Upper lobe of left lung (tissue), 6 donors: ENCODE data around the gene GJE1. TPM values are rescaled to one million over a fixed set of nuclear protein-coding genes. Genes with fewer than 3 reads are reported as not detected.

Experiments used
- ATAC-seq, 2 donors: fragments of 200-7000 bp; cut with Tn5 transposase; one replicate each; pipeline ENCODE4 v1.9.1; 2022; ENCODE audit warnings: mild to moderate bottlenecking in 2 of 2, moderate library complexity in 2 of 2; ENCODE audit not compliant: low FRiP score in 2 of 2
- DNase-seq, 2 donors: peaks; one replicate each; pipeline ENCODE4 v3.0.0-alpha.2; 2019 to 2020
- H3K27ac ChIP-seq, 4 donors: fragments of 200-600 bp; sonication (generic); one replicate each; pipeline ENCODE4 v1.5.1; 2016 to 2019
- H3K27me3 ChIP-seq, 4 donors: fragments of 200-600 bp; sonication (generic); one replicate each; pipeline ENCODE4 v1.5.1; 2017 to 2019
- H3K36me3 ChIP-seq, 4 donors: fragments of 200-600 bp; sonication (generic); one replicate each; pipeline ENCODE4 v1.5.1; 2016 to 2019
- H3K4me1 ChIP-seq, 4 donors: fragments of 200-600 bp; sonication (generic); one replicate each; pipeline ENCODE4 v1.5.1; 2018 to 2019
- H3K4me3 ChIP-seq, 4 donors: fragments of 200-600 bp; sonication (generic); one replicate each; pipeline ENCODE4 v1.5.1; 2017 to 2019; ENCODE audit warnings: mild to moderate bottlenecking in 2 of 4, moderate library complexity in 1 of 4
- H3K9me3 ChIP-seq, 4 donors: fragments of 200-600 bp; sonication (generic); one replicate each; pipeline ENCODE4 v1.5.1; 2018 to 2019
- CTCF ChIP-seq, 6 experiments: fragments of 450-650 bp in 4 of 6; fragments of 200-600 bp in 2 of 6; sonication (generic) in 2 of 6; IDR thresholded peaks; one replicate each; pipeline ENCODE4 v1.5.1; 2016 to 2019; ENCODE audit warnings: antibody characterized with exemption in 6 of 6
- EP300 ChIP-seq, 4 donors: sonication (generic); formaldehyde crosslinking; IDR thresholded peaks; one replicate each; pipeline ENCODE4 v1.5.1; 2017; ENCODE audit warnings: antibody characterized with exemption in 4 of 4, control low read depth in 2 of 4
- POLR2A ChIP-seq, 4 donors: fragments of 450-650 bp; IDR thresholded peaks; one replicate each; pipeline ENCODE4 v1.5.1; 2016 to 2017; ENCODE audit warnings: antibody characterized with exemption in 4 of 4, mild to moderate bottlenecking in 2 of 4
- POLR2AphosphoS5 ChIP-seq, 2 donors: sonication (generic); formaldehyde crosslinking; IDR thresholded peaks; one replicate each; pipeline ENCODE4 v1.5.1; 2017; ENCODE audit warnings: antibody characterized with exemption in 2 of 2
- WGBS, 2 donors: methylation state at CpG; one replicate each; pipeline ENCODE4 v1.1.5; 2017 to 2018; 5-methylcytosine and 5-hydroxymethylcytosine counted together
- total RNA-seq, 6 donors: library from RNA; depleted of rRNA in 4 of 6; stranded (reverse); fragments of >200 nt in 4 of 6; gene quantifications; one replicate each; pipeline versions ENCODE4 v1.1.0 to v1.2.1, GENCODE V29; 2016 to 2021
- donor health status: DM: no; HTN: no; CAD: no; lungs with moderate emphysema.
- donor health status: DM: no; HTN: yes; CAD: no; lungs with severe emphysema.

The GJE1 gene
- total RNA-seq, 6 donors from 2014 or later = not detected

DNA sequence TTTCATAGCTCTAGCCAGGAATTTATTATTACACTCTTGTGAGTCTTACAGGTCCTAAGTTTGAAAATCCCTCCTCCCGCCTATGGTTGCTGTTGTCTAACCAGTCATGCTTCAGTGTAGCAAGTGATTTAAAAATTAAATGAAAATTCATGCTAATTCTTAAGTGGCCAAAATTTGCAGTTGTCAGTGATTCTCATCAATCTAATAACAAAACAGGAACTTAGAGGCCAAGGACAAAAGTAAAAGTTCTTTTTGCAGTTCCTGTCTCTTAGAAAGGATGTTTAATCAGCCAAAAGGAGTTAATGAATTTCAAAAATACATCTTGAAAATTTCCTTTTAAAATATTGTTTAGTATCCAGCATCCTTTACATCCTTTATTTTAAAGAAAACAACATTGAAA, 50.6 kb downstream of the GJE1 start:
- DNase-seq = no peak
- no peak overlapping the region for H3K4me3 ChIP-seq
- ATAC-seq = no peak
- H3K27me3 ChIP-seq = no peaks in the 10 kb centered on the region
- 87 to 91% methylated on average over 1 of the region's 1 CpG for WGBS, 2 donors
- H3K27ac ChIP-seq = no peak overlapping the region
- H3K9me3 ChIP-seq = peaks cover 0 to 2% (median 0%) of the 10 kb centered on the region in 4 donors
- H3K4me1 ChIP-seq = peaks cover 0 to 12% (median 5%) of the 10 kb centered on the region in 4 donors
- no peak for TF ChIP-seq POLR2A (IDR thresholded peaks at IDR 0.05)
- no peak for TF ChIP-seq POLR2AphosphoS5 (IDR thresholded peaks at IDR 0.05)
- no peak for TF ChIP-seq EP300 (IDR thresholded peaks at IDR 0.05)
- TF ChIP-seq CTCF (IDR thresholded peaks at IDR 0.05) = no peak
- peaks cover 0 to 3% (median 0%) of the 10 kb centered on the region in 4 donors for H3K36me3 ChIP-seq

- no peak for DNase-seq
- no peak for ATAC-seq
- TF ChIP-seq EP300 (IDR thresholded peaks at IDR 0.05) (peak in 1 of 4 donors; percentile 47), CTCF (IDR thresholded peaks at IDR 0.05) (no peak), POLR2A (IDR thresholded peaks at IDR 0.05) (no peak), POLR2AphosphoS5 (IDR thresholded peaks at IDR 0.05) (peak in 1 of 2 donors; percentile 30)
- Histone ChIP-seq H3K27me3 (no peaks in the 10 kb centered on the region), H3K4me1 (peaks cover 0 to 12% (median 5%) of the 10 kb centered on the region in 4 donors), H3K9me3 (no peaks in the 10 kb centered on the region), H3K4me3 (no peak overlapping the region), H3K27ac (no peak overlapping the region), H3K36me3 (peaks cover 0 to 2% (median 0%) of the 10 kb centered on the region in 4 donors)
- WGBS, 2 donors = 76 to 80% methylated on average over 2 of the region's 2 CpGs
Observed at GRCh38 chr6:142184307-142184706, 51.6 kb downstream of the GJE1 start.

Other genes starting within 250 kb of the GJE1 start
- not detected for gene NMBR, start 14.2 kb downstream of the GJE1 start, total RNA-seq
- gene VTA1, start 14.3 kb downstream of the GJE1 start, total RNA-seq = 10 to 100 TPM; 15.8 to 36.0 (median 25.7) TPM
- 10 to 100 TPM; 19.9 to 44.1 (median 29.8) TPM for gene ADGRG6, start 169.1 kb downstream of the GJE1 start, total RNA-seq